TTC549 (cell line): ENCODE data around the gene PINK1.

Experiments used
- FAIRE-seq: peaks from 2 replicates; lab custom pipeline; 2012; peaks lifted over from hg19 to GRCh38; lab: Jason Lieb, UNC

PINK1 gene

DNA sequence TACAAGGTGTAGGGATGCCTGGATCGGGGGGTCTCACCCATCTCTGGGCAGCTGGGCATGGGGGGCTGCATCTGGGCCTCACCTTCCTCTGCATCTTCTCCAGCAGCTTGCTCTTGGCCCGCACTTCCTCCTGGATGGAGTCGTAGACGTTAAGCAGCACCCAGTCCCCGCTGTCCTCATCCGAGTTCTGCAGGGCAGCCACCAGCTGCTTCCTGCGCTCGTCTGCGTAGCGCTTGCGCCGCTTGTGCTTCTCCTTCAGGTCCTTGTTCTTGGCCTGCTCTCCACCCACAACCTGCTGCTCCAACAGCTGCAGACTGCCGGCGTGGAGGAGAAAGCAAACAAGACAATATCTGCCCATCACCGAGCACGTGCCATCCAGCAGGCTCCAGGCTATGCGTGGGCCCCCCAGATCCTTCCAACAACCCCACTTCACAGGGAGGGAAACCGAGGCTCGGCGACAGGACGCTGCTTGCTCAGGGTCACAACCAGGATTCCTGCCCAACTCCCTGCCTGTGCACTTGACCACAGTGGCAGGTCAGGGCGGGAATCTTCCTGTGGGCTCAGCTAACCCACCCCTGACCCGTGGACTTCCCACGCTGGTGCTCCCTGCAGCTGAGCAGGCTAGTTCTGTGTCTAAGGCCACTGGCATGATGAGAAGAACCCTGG lies 49.4 kb downstream of the PINK1 start:
- no peak for FAIRE-seq

GRCh38 chr1:20683614-20684013 lies 50.4 kb downstream of the PINK1 start:
- FAIRE-seq = no peak

DNA sequence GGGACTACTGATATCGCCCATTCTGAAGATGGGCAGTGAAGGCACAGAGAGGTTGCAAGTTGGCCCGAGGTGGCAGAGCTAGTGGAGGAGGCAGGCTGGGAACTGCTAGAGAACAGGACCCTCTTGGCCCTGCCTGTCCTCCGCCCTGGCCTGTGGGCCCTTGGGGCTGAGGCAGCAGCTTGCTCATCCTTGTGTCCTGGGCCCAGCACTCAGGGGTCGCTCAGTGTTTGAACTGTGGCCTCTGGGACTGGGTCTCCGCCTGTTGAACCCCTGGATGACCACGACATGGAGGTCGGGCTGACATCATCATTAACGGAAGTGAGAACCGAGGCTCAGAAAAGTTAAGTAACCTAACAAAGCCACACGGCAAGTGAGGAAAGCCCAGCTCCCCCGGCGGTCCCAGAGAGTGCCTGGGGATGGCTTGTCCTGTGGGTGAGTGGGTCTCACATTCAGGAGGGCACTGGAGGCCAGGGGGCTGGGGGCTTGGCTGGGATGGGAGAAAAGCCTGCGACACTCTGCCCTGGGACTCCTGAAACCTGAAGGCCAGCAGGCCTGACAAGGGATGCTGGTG lies 50.9 kb downstream of the PINK1 start:
- FAIRE-seq = no peak

DNA sequence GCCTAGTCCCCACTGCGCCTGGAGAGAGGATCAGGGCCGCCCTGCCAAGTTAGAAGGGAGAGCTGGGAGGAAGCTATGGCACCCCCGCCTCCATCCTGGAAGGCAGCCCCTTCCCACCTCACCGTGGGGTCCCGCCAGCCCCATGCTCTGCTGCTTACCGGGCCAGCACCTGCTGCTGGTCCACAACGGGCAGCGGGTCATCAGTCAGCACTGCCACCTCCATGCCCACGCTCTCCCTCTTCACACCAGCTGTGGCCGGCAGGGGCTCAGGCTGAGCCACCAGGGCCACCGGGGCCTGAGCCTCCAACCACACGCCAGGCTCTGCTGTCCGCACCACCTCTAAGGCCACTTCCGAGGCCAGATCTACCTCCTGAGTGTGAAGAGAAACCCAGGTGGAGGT lies 51.4 kb downstream of the PINK1 start:
- FAIRE-seq = no peak

DNA sequence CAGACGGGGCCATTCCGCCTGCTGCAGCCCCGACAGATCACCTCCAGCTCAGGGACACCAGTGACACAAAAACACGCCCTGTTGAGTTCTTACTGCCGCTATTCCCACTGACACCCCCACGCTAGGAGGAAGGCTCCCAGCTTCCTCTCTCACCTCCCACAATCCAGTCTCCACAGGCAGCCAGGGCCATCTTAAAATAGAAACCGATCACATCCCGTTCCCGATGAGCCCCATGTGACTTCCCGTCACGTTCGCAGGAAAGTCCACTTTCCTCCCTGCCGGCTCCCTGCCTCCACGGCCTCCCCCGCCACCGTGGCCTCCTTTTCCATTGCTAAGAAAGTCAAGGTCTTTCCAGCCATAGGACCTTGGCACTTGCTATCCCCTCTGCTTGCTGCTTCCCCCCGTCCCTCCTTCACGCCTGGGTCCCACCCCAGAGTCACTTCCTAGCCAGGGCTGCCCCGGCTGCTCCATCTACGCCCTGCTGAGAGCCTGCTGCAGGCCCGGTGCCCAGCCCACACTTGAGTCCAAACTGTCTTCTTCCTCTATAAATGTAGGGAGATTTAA lies 51.9 kb downstream of the PINK1 start:
- no peak for FAIRE-seq

DNA sequence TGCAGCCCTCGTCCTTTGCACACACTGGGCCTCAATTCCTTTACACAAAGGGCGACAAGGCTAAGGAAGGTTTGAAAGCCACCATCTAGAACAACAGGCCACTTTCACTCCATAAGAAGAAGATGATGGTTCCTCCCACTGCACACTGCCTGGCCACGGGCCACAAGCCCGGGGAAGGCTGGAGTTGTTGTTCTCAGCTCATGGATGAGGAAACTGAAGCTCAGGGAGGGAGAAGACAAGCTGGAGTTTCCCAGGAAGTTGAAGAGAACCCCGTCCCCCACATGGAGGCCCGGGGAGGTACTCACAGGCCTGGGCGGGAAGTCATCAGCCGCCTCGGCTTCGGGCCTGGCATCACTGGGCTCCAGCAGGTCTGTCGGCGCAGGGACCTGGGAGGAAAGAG lies 52.5 kb downstream of the PINK1 start:
- FAIRE-seq = no peak

DNA sequence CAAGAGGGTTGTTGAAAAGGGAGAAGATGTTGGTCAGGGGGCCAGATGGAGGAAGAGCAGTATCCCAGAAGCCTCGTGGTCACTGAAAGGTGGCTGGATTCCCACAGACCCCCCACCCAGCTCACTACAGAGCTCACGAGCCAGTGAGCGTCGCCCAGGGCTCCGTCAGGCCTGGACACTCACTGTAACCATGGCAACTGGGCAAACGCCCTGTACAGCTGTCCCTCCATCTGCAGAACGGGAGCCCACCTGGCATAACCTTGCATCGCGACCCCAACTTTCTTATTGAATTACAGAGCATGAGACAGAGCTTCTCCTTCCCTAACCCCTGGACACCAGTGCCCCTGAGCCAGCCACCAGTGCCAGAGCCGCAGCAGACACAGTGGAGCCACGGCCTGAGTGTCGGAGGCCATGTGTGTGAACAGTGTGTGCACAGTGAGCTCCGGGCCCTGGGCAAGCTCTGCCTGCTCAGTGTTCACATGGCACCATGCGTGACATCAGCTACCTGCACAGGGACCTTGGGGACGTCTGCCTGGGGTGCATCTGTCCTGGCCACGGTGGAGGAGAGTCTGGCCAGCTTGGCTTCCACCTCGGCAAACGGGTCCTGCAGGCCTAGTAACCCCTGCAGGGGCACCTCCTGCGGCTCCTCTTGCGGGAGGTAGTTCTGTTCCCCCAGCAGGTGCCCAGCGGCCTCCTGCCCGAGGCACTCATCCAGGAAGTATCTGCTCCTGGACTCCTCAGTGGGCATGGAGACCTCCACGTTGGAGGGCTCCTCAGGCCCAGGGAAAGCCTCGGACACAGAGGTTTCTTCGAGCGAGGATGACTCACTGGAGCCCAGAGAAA lies 53.8 kb downstream of the PINK1 start:
- FAIRE-seq = no peak

DNA sequence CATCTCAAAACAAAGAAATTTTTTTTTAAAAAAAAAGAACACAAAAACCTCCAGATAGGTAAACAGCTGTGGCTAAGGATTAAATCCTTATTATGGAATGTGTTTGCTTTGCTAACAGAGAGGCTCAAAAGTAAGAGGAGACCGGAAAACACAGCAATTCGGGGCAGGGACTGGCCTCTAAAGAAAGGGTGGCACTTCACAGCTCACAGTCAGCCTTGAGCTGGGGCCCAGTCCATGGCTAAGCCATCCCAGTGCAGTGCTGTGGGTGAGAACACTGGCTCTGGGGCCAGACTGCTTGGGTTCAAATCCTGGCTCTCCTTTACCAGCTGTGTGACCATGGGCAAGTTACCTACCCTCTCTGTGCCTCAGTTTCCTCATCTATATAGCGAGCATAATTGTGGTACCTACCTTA lies 56.4 kb downstream of the PINK1 start:
- FAIRE-seq = no peak

GRCh38 chr1:20691872-20692271 lies 58.6 kb downstream of the PINK1 start:
- no peak for FAIRE-seq

DNA sequence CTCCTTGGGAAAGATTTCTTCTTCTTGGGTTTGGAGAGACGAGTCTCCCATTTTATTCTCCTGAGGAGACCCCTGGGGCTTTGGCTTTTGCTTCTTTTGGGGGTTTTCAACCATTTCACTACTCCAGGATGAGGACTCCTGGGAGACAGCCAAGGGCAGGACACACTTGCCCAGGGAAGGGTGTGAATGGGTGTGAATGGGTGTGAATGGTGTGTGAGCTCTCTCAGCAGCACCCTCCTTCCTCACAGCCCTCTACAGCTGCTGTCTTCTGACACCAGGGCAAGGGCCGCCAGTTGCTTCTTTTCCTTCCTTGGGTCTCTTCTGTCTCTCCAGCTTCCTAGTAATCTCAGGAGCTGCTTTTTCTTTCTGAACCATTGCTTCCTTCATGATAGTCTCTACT lies 60.4 kb downstream of the PINK1 start:
- no peak for FAIRE-seq

GRCh38 chr1:20695515-20695914 lies 62.3 kb downstream of the PINK1 start:
- FAIRE-seq = no peak

DNA sequence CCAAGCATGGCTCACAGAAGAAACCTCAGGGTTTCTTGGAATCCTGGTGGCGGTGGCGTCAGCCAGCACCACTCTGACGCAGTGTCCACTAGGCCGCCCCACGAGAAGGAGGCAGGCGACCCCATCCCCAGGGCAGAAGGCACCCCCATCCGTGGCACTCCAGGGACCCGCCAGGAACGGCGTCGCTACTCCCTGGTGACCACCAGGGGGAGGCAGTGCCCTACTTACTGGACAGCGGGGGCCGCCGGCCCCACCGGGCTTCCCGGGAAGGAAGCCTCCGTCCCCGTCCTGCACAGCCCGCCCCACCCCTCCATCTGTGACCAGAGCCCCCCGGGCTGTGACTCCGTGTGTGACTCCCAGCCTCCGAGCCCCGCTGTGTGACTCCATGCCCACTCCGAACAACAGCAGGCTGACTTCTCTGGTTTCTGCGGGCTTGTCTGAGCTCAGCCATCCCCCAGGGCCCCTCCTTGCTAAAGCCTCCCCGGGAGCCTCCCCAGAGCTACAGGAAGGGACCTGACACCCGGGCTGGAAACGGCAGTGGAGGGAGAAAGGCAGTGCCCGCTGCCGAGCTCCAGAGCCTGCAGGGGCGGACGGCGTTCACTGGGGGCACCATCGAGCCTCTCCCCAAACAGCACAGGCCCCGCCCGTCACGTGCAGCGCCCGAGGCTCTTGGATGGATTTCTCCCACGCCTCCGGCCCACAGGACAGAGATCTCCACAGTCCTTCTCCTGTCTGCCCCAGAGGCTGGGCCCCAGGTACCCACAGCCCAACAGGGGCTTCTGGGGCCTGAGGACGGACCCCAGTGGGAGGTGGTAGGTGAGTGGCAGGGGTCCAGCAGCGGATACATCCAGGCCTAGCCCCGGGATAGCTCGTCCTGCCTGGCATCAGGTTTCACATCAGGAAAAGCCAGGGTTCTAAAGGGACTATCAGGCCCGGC lies 63.4 kb downstream of the PINK1 start:
- FAIRE-seq = no peak

DNA sequence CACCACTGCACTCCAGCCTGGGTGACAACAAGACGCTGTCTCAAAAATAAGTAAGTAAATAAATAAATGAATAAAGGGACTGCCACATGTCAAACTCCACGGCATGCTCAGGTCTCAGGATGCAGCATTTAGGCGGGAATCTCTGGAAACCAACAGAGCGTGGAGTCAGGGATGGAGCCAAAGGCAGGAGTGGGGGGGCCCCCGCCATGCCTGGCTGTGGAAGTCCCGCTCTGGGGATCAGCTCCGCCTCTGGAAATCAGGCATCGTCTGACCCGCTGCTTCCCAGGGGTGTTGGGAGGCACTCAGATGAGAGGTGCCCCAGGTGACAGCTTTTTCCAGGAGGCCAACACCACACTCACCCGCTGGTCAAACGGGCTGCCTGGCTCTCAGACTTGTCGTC lies 64.3 kb downstream of the PINK1 start:
- FAIRE-seq = no peak

DNA sequence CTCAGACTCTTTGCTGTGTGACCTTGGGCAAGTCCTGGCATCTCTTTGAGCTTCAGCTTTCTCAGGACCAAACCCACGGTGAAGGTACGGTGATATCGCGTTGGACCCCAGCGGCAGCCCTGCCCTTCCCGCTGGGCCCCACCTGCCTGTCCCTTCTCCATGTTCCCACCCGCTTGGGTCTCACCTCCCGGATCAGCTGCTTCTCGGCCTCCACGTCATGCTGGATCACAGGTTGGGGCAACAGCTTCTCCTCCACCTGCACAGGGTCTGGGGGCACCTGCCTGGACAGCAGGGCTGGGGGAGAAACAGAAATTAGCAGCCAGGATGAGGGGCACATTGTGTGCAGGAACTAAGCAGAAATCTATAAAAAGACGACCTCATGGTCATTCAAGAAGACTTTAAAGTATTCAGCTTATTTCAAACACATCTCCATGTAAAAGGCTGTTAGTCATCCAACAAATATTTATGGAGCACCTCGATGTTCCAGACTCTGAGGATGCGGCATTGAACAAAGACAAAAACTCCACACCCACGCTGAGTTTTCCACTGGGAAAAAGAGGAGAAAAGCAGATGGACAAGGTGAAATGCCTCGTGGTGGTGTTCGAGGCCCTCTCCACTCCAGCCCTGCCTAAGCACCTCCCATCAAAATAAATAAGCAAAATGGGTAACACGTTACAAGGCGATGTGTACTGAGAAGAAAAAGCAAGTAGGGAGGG lies 65.1 kb downstream of the PINK1 start:
- no peak for FAIRE-seq

- FAIRE-seq = no peak
Measured at GRCh38 chr1:20699558-20699957, 66.3 kb downstream of the PINK1 start.

DNA sequence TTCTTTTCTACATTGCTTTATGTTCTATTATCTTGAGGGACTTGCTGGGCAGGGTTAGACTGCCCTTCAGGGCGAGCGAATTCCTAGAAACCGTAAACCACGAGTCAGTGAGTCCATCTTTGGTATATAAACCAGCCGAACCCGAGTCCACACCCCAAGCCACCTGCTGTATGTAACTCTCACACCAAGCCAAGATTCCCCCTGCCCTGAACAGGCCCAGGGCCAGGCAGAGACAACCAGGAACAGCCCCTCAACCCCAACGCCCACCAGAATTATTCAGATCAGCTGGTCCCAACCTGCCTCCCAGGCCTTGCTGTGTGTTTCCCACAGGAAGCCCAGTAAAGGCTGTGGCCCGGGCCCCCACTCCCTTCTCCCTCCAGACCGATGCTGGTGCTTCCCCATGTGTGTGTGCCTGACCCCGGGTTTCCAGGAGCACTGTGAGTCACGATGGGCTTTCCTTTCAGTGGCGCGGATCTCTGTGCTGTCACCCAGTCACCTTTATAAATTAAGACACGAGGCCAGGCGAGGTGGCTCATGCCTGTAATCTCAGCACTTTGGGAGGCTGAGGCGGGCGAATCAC lies 67.5 kb downstream of the PINK1 start:
- FAIRE-seq = no peak
